Natural killer cell treated with Interleukin-12 subunit alpha and Interleukin-12 subunit beta and Interleukin-15 and Interleukin-18, amount 100 ng/mL, for 72 hours (primary cell): ENCODE data around the gene GRN. TPM values are rescaled to one million over a fixed set of nuclear protein-coding genes. Genes with fewer than 3 reads are reported as not detected.
A peak's percentile ranks its signal among the peaks of the same experiment; 100 is the strongest.
"Not testable (repeated sequence)": the region's sequence is repeated elsewhere in the genome, so short reads cannot be mapped to it uniquely, and the experiment has no call there.

ENCODE experiments used
- ATAC-seq, 2 donors: fragments of 150-1000 bp; cut with Tn5 transposase in 1 of 2; sonication (Bioruptor Pico), chemical (Tn5 transposase) in 1 of 2; 2 replicates each; pipeline ENCODE4 v1.10.0; 2021
- DNase-seq: peaks from one replicate; pipeline ENCODE4 v3.0.0; 2022; ENCODE audit warnings: low spot score
- H3K27ac Mint-ChIP-seq, 2 donors: 1 replicate in 1 of 2; 2 replicates in 1 of 2; pipeline ENCODE4 v1.8.0; 2022; ENCODE audit warnings: mixed read lengths in 2 of 2, mild to moderate bottlenecking in 1 of 2, moderate library complexity in 1 of 2
- H3K27me3 Mint-ChIP-seq, 2 donors: 1 replicate in 1 of 2; 2 replicates in 1 of 2; pipeline ENCODE4 v1.8.0; 2022; ENCODE audit warnings: mixed read lengths in 2 of 2
- H3K36me3 Mint-ChIP-seq: one replicate; pipeline ENCODE4 v1.8.0; 2022; ENCODE audit warnings: mixed read lengths
- H3K4me1 Mint-ChIP-seq, 2 donors: 1 replicate in 1 of 2; 2 replicates in 1 of 2; pipeline ENCODE4 v1.8.0; 2022; ENCODE audit warnings: low read depth in 2 of 2, mixed read lengths in 2 of 2, mild to moderate bottlenecking in 1 of 2
- H3K4me3 Mint-ChIP-seq: one replicate; pipeline ENCODE4 v1.8.0; 2022; ENCODE audit warnings: mixed read lengths
- H3K9me3 Mint-ChIP-seq: 2 replicates; pipeline ENCODE4 v1.8.0; 2022; ENCODE audit warnings: mixed read lengths
- total RNA-seq, 2 donors: library from RNA; stranded (reverse); gene quantifications; one replicate each; pipeline ENCODE4 v1.2.3, GENCODE V29; 2022

The GRN gene
- total RNA-seq, 2 donors from 2014 or later = 49.5 to 57.3 TPM

- H3K4me3 Mint-ChIP-seq = peak overlapping the region; percentile 31
- not testable (repeated sequence) for H3K9me3 Mint-ChIP-seq, H3K4me1 Mint-ChIP-seq, H3K27ac Mint-ChIP-seq, ATAC-seq, H3K36me3 Mint-ChIP-seq
- H3K27me3 Mint-ChIP-seq = peaks cover 29 to 36% of the 10 kb centered on the region in 2 donors
- peak; percentile 8 for DNase-seq
Measured at GRCh38 chr17:44365051-44365450, 19.9 kb downstream of the GRN start.

GRCh38 chr17:44367231-44367979 is 22.3 kb downstream of the GRN start:
- H3K4me3 Mint-ChIP-seq = no peak overlapping the region
- H3K9me3 Mint-ChIP-seq = no peaks in the 10 kb centered on the region
- no peaks in the 10 kb centered on the region for H3K36me3 Mint-ChIP-seq
- DNase-seq = peak; percentile 20
- H3K4me1 Mint-ChIP-seq = peaks cover 0 to 2% of the 10 kb centered on the region in 2 donors
- H3K27ac Mint-ChIP-seq = no peak overlapping the region
- peaks cover 24 to 25% of the 10 kb centered on the region in 2 donors for H3K27me3 Mint-ChIP-seq
- ATAC-seq = no peak

- not testable (repeated sequence) for DNase-seq, H3K27ac Mint-ChIP-seq, H3K36me3 Mint-ChIP-seq, H3K9me3 Mint-ChIP-seq, ATAC-seq, H3K4me3 Mint-ChIP-seq, H3K4me1 Mint-ChIP-seq
- H3K27me3 Mint-ChIP-seq = peaks cover 24 to 25% of the 10 kb centered on the region in 2 donors
Measured at GRCh38 chr17:44368391-44369243, 23.5 kb downstream of the GRN start.

- H3K4me3 Mint-ChIP-seq = peak overlapping the region; percentile 78
- H3K9me3 Mint-ChIP-seq, DNase-seq, H3K27ac Mint-ChIP-seq, H3K4me1 Mint-ChIP-seq, H3K36me3 Mint-ChIP-seq, ATAC-seq: not testable (repeated sequence)
- H3K27me3 Mint-ChIP-seq = peaks cover 24 to 25% of the 10 kb centered on the region in 2 donors
Measured at GRCh38 chr17:44369414-44370023, 24.4 kb downstream of the GRN start.

GRCh38 chr17:44372036-44372435 is 26.9 kb downstream of the GRN start:
- DNase-seq = no peak
- no peak for ATAC-seq
- H3K27ac Mint-ChIP-seq = no peak overlapping the region
- H3K9me3 Mint-ChIP-seq = no peaks in the 10 kb centered on the region
- peaks cover 6 to 11% of the 10 kb centered on the region in 2 donors for H3K27me3 Mint-ChIP-seq
- no peaks in the 10 kb centered on the region for H3K36me3 Mint-ChIP-seq
- peaks cover 0 to 2% of the 10 kb centered on the region in 2 donors for H3K4me1 Mint-ChIP-seq
- no peak overlapping the region for H3K4me3 Mint-ChIP-seq

- DNase-seq (no peak), ATAC-seq (peak in 1 of 2 donors; percentile 33)
- H3K4me3 Mint-ChIP-seq = no peak overlapping the region
- no peaks in the 10 kb centered on the region for H3K36me3 Mint-ChIP-seq
- H3K9me3 Mint-ChIP-seq = no peaks in the 10 kb centered on the region
- H3K4me1 Mint-ChIP-seq = peaks cover 0 to 2% of the 10 kb centered on the region in 2 donors
- H3K27me3 Mint-ChIP-seq = peaks cover 0 to 5% of the 10 kb centered on the region in 2 donors
- H3K27ac Mint-ChIP-seq = no peak overlapping the region
Measured at GRCh38 chr17:44374306-44375195, 29.4 kb downstream of the GRN start.

GRCh38 chr17:44375196-44376017 is 30.3 kb downstream of the GRN start:
- Mint-ChIP-seq H3K9me3 (no peaks in the 10 kb centered on the region), H3K27ac (no peak overlapping the region), H3K27me3 (peaks cover 0 to 3% of the 10 kb centered on the region in 2 donors), H3K36me3 (no peaks in the 10 kb centered on the region), H3K4me1 (no peaks in the 10 kb centered on the region), H3K4me3 (no peak overlapping the region)
- no peak for ATAC-seq
- no peak for DNase-seq

- Mint-ChIP-seq H3K27me3 (peaks cover 0 to 3% of the 10 kb centered on the region in 2 donors), H3K36me3 (no peaks in the 10 kb centered on the region), H3K9me3 (no peaks in the 10 kb centered on the region), H3K4me3 (no peak overlapping the region), H3K4me1 (no peaks in the 10 kb centered on the region), H3K27ac (no peak overlapping the region)
- no peak for ATAC-seq
- no peak for DNase-seq
Measured at GRCh38 chr17:44376124-44376523, 31.0 kb downstream of the GRN start.

- Mint-ChIP-seq H3K9me3 (no peaks in the 10 kb centered on the region), H3K4me1 (no peaks in the 10 kb centered on the region), H3K4me3 (no peak overlapping the region), H3K36me3 (no peaks in the 10 kb centered on the region), H3K27ac (no peak overlapping the region), H3K27me3 (peaks cover 0 to 3% of the 10 kb centered on the region in 2 donors)
- DNase-seq (no peak), ATAC-seq (no peak)
Measured at GRCh38 chr17:44376779-44377178, 31.7 kb downstream of the GRN start.

- Mint-ChIP-seq H3K9me3 (no peaks in the 10 kb centered on the region), H3K4me1 (no peaks in the 10 kb centered on the region), H3K27me3 (peaks cover 2 to 6% of the 10 kb centered on the region in 2 donors), H3K27ac (no peak overlapping the region), H3K4me3 (no peak overlapping the region), H3K36me3 (no peaks in the 10 kb centered on the region)
- no peak for DNase-seq
- ATAC-seq = no peak
Measured at GRCh38 chr17:44378171-44378705, 33.1 kb downstream of the GRN start.

GRCh38 chr17:44379887-44380286 is 34.8 kb downstream of the GRN start:
- H3K27ac Mint-ChIP-seq = no peak overlapping the region
- H3K27me3 Mint-ChIP-seq = peaks cover 2 to 8% of the 10 kb centered on the region in 2 donors
- H3K36me3 Mint-ChIP-seq = no peaks in the 10 kb centered on the region
- ATAC-seq (no peak), DNase-seq (no peak)
- H3K4me3 Mint-ChIP-seq = no peak overlapping the region
- H3K9me3 Mint-ChIP-seq = no peaks in the 10 kb centered on the region
- H3K4me1 Mint-ChIP-seq = peaks cover 0 to 2% of the 10 kb centered on the region in 2 donors

- H3K4me1 Mint-ChIP-seq = peaks cover 0 to 2% of the 10 kb centered on the region in 2 donors
- no peaks in the 10 kb centered on the region for H3K9me3 Mint-ChIP-seq
- ATAC-seq (no peak), DNase-seq (no peak)
- H3K27me3 Mint-ChIP-seq = peaks cover 2 to 8% of the 10 kb centered on the region in 2 donors
- no peaks in the 10 kb centered on the region for H3K36me3 Mint-ChIP-seq
- H3K4me3 Mint-ChIP-seq = no peak overlapping the region
- H3K27ac Mint-ChIP-seq = no peak overlapping the region
Measured at GRCh38 chr17:44380767-44381166, 35.7 kb downstream of the GRN start.
